GM21526 (cell line): Measurements from ENCODE around the gene PDGFRB.

ENCODE experiments used
- ATAC-seq: cut with Tn5 transposase; IDR thresholded peaks from one replicate; pipeline ENCODE4 v1.9.1; 2021; ENCODE audit warnings: moderate library complexity; ENCODE audit not compliant: unreplicated experiment, low FRiP score

PDGFRB gene

GRCh38 chr5:150182774-150183173 lies 27.1 kb upstream of the PDGFRB start:
- ATAC-seq: no peak

GRCh38 chr5:150181766-150182545 lies 26.3 kb upstream of the PDGFRB start:
- no peak for ATAC-seq

- ATAC-seq: no peak
Observed at GRCh38 chr5:150181027-150181426, 25.4 kb upstream of the PDGFRB start.

GRCh38 chr5:150180241-150181026 lies 24.8 kb upstream of the PDGFRB start:
- ATAC-seq: no peak

- no peak for ATAC-seq
Observed at GRCh38 chr5:150179019-150179620, 23.5 kb upstream of the PDGFRB start.

GRCh38 chr5:150178262-150178661 lies 22.6 kb upstream of the PDGFRB start:
- no peak for ATAC-seq

- no peak for ATAC-seq
Observed at GRCh38 chr5:150177721-150178120, 22.1 kb upstream of the PDGFRB start.

- ATAC-seq: no peak
Observed at GRCh38 chr5:150176745-150177477, 21.3 kb upstream of the PDGFRB start.

- no peak for ATAC-seq
Observed at GRCh38 chr5:150175536-150175935, 19.9 kb upstream of the PDGFRB start.

- ATAC-seq: no peak
Observed at GRCh38 chr5:150175076-150175475, 19.4 kb upstream of the PDGFRB start.

- ATAC-seq: no peak
Observed at GRCh38 chr5:150174285-150174684, 18.6 kb upstream of the PDGFRB start.

- no peak for ATAC-seq
Observed at GRCh38 chr5:150173161-150173560, 17.5 kb upstream of the PDGFRB start.

GRCh38 chr5:150172556-150172955 lies 16.9 kb upstream of the PDGFRB start:
- ATAC-seq: no peak

GRCh38 chr5:150172145-150172544 lies 16.5 kb upstream of the PDGFRB start:
- no peak for ATAC-seq

- no peak for ATAC-seq
Observed at GRCh38 chr5:150168864-150169263, 13.2 kb upstream of the PDGFRB start.

- ATAC-seq: no peak
Observed at GRCh38 chr5:150167908-150168307, 12.3 kb upstream of the PDGFRB start.

GRCh38 chr5:150167512-150167850 lies 11.8 kb upstream of the PDGFRB start:
- no peak for ATAC-seq

GRCh38 chr5:150166650-150167511 lies 11.2 kb upstream of the PDGFRB start, which contains the start of gene CDX1:
TSS of gene CDX1 (plus strand) at chr5:150166778. CDS start at chr5:150166877, 99 bp downstream.
- ATAC-seq: no peak

- ATAC-seq: no peak
Observed at GRCh38 chr5:150166037-150166649, 10.5 kb upstream of the PDGFRB start.
